HCT116 (cell line): Measurements from ENCODE around the gene BAIAP2. TPM values are rescaled to one million over a fixed set of nuclear protein-coding genes. Genes with fewer than 3 reads are reported as not detected.

Source experiments
- ATAC-seq: fragments of 200-7000 bp; cut with Tn5 transposase; 2 replicates; pipeline ENCODE4 v1.9.1; 2020; ENCODE audit warnings: mild to moderate bottlenecking, moderate library complexity
- BruUV-seq: library from RNA; stranded (reverse); fragments of 400-500 nt; replicated peaks from 2 replicates; lab custom pipeline; 2021; lab: Mats Ljungman, UMichigan
- CTCF ChIA-PET: fragments of 300-600 bp; sonication (Branson Sonifier 250); formaldehyde crosslinking; loops from one replicate; lab custom pipeline; 2021; ENCODE audit warnings: antibody characterized with exemption; lab: Charles Lee
- POLR2A ChIA-PET: fragments of 300-600, 350-600 bp; sonication (Branson Sonifier 250); formaldehyde crosslinking; loops from one replicate; lab custom pipeline; 2021; ENCODE audit warnings: antibody characterized with exemption; lab: Charles Lee
- RAD21 ChIA-PET, 2 experiments: fragments of 300-600 bp; sonication (Branson Sonifier 250); formaldehyde crosslinking; loops; one replicate each; lab custom pipeline; 2023; ENCODE audit warnings: low total read pairs in 2 of 2; ENCODE audit not compliant: uncharacterized antibody in 2 of 2, unreplicated experiment in 2 of 2, low non-redundant PET in 1 of 2; lab: Charles Lee
- DNase-seq: peaks from one replicate; pipeline ENCODE4 v3.0.0-alpha.2; 2010; ENCODE audit warnings: low read depth, low spot score
- H2AFZ ChIP-seq: fragments of 200-600 bp; shearing (Covaris generic), sonication (generic); 2 replicates; pipeline ENCODE4 v1.6.1; 2017; ENCODE audit warnings: low read depth, mixed run types, mixed read lengths, antibody characterized with exemption, low read length; ENCODE audit not compliant: poor library complexity, severe bottlenecking
- H3K27ac ChIP-seq: 2 replicates; pipeline ENCODE4 v1.5.1; 2012; ENCODE audit warnings: low read depth, low read length
- H3K27me3 ChIP-seq: fragments of 200-600 bp; sonication (generic); 2 replicates; pipeline ENCODE4 v1.6.1; 2016; ENCODE audit warnings: mixed run types, low read length, mixed read lengths; ENCODE audit not compliant: insufficient read depth
- H3K36me3 ChIP-seq, 2 experiments: fragments of 200-500 bp in 1 of 2; fragments of 200-600 bp in 1 of 2; sonication (Bioruptor generic) in 1 of 2; sonication (generic) in 1 of 2; 2 replicates each; pipeline versions ENCODE4 v1.5.1 to v1.6.1; 2014 to 2016; ENCODE audit warnings: low read length in 2 of 2, inconsistent platforms in 1 of 2, mixed read lengths in 1 of 2, mixed run types in 1 of 2; ENCODE audit not compliant: insufficient read depth in 2 of 2, control insufficient read depth in 1 of 2
- H3K4me1 ChIP-seq, 2 experiments: fragments of 200-600 bp in 1 of 2; sonication (generic) in 1 of 2; 2 replicates each; pipeline versions ENCODE4 v1.5.1 to v1.6.1; 2012 to 2017; ENCODE audit warnings: low read length in 2 of 2, inconsistent platforms in 1 of 2, mild to moderate bottlenecking in 1 of 2, mixed read lengths in 1 of 2, mixed run types in 1 of 2, moderate library complexity in 1 of 2; ENCODE audit not compliant: insufficient read depth in 2 of 2, control insufficient read depth in 1 of 2
- H3K4me2 ChIP-seq: fragments of 200-600 bp; sonication (generic); 2 replicates; pipeline ENCODE4 v1.6.1; 2017; ENCODE audit warnings: mixed run types, low read length, mixed read lengths
- H3K4me3 ChIP-seq, 2 experiments: fragments of 200-600 bp in 1 of 2; sonication (generic) in 1 of 2; replicated peaks in 1 of 2; 2 replicates each; pipeline ENCODE4 v1.5.1; 2011 to 2016; ENCODE audit warnings: low read length in 2 of 2, control low read depth in 1 of 2, low read depth in 1 of 2, mild to moderate bottlenecking in 1 of 2, mixed read lengths in 1 of 2, mixed run types in 1 of 2
- H3K79me2 ChIP-seq: fragments of 200-600 bp; sonication (generic); 2 replicates; pipeline ENCODE4 v1.6.1; 2017; ENCODE audit warnings: mild to moderate bottlenecking, mixed run types, low read length, moderate library complexity, mixed read lengths; ENCODE audit not compliant: insufficient read depth
- H3K9ac ChIP-seq: fragments of 200-600 bp; sonication (generic); 2 replicates; pipeline ENCODE4 v1.6.1; 2016; ENCODE audit warnings: low read length, mixed read lengths
- H3K9me2 ChIP-seq: fragments of 200-600 bp; sonication (generic), shearing (Covaris generic); 2 replicates; pipeline ENCODE4 v1.6.1; 2017; ENCODE audit warnings: mixed run types, mild to moderate bottlenecking, moderate library complexity; ENCODE audit not compliant: insufficient read depth
- H3K9me3 ChIP-seq, 2 experiments: fragments of 200-500 bp in 1 of 2; fragments of 200-600 bp in 1 of 2; sonication (Bioruptor generic) in 1 of 2; sonication (generic) in 1 of 2; 2 replicates each; pipeline ENCODE4 v1.6.1; 2014 to 2017; ENCODE audit warnings: low read length in 2 of 2, mixed read lengths in 2 of 2, inconsistent platforms in 1 of 2, low read depth in 1 of 2, mild to moderate bottlenecking in 1 of 2, mixed run types in 1 of 2, moderate library complexity in 1 of 2; ENCODE audit not compliant: control insufficient read depth in 1 of 2, insufficient read depth in 1 of 2
- H4K20me1 ChIP-seq: fragments of 200-600 bp; sonication (generic), shearing (Covaris generic); 2 replicates; pipeline ENCODE4 v1.6.1; 2017; ENCODE audit warnings: mixed run types, mild to moderate bottlenecking, moderate library complexity; ENCODE audit not compliant: insufficient read depth
- EZH2phosphoT487 ChIP-seq: fragments of 200-600 bp; IDR thresholded peaks from 2 replicates; pipeline ENCODE4 v1.6.1; 2018; ENCODE audit warnings: antibody characterized with exemption, borderline replicate concordance
- FOSL1 ChIP-seq: IDR thresholded peaks from 2 replicates; pipeline ENCODE4 v1.6.1; 2012; ENCODE audit warnings: low read depth
- POLR2AphosphoS5 ChIP-seq: IDR thresholded peaks from 2 replicates; pipeline ENCODE4 v1.6.1; 2011; ENCODE audit warnings: mild to moderate bottlenecking, low read depth, low read length, moderate library complexity
- SIN3A ChIP-seq: IDR thresholded peaks from 2 replicates; pipeline ENCODE4 v1.6.1; 2012; ENCODE audit warnings: low read depth
- SRF ChIP-seq: IDR thresholded peaks from 2 replicates; pipeline ENCODE4 v1.6.1; 2012; ENCODE audit warnings: low read depth
- TCF7L2 ChIP-seq: IDR thresholded peaks from 2 replicates; pipeline ENCODE4 v1.7.0; 2011; ENCODE audit warnings: borderline replicate concordance, inconsistent platforms; ENCODE audit not compliant: insufficient read depth, insufficient read length; ENCODE audit errors: extremely low read depth
- YY1 ChIP-seq: IDR thresholded peaks from 2 replicates; pipeline ENCODE4 v1.6.1; 2011; ENCODE audit warnings: low read length, low read depth, moderate library complexity, mild to moderate bottlenecking; ENCODE audit not compliant: insufficient replicate concordance; ENCODE audit errors: extremely low read depth
- ZFX ChIP-seq: fragments of 450-650 bp; IDR thresholded peaks from 2 replicates; pipeline ENCODE4 v1.6.1; 2017
- intact Hi-C: fragments of 100-400 bp; cut with micrococcal nuclease; formaldehyde crosslinking; loops from 2 replicates; pipeline ENCODE4 v1.10.0; 2022
- total RNA-seq: library from RNA; stranded (reverse); gene quantifications from one replicate; pipeline ENCODE4 v1.2.1, GENCODE V29; 2021; ENCODE audit not compliant: unreplicated experiment
- TF ChIP-seq, protein P1 (sequence below): IDR thresholded peaks from 2 replicates; pipeline ENCODE4 v1.6.1; 2011; ENCODE audit warnings: mild to moderate bottlenecking, low read length, moderate library complexity; ENCODE audit not compliant: insufficient replicate concordance; ENCODE audit errors: extremely low read depth
- TF ChIP-seq, protein P2 (sequence below): IDR thresholded peaks from 2 replicates; pipeline ENCODE4 v1.6.1; 2012; ENCODE audit warnings: low read depth

The BAIAP2 gene
- total RNA-seq, 1 experiment from 2014 or later: 105 TPM

GRCh38 chr17:81035521-81036196 lies 708 bp downstream of the BAIAP2 start:
- Histone ChIP-seq H3K4me1 (peaks cover 56 to 60% of the 10 kb centered on the region in 2 experiments), H3K27me3 (no peaks in the 10 kb centered on the region), H3K9me2 (no peaks in the 10 kb centered on the region), H4K20me1 (peaks cover 7% of the 10 kb centered on the region; the same call in 1 of the 2 replicates), H3K4me3 (peak overlapping the region; percentile 77 to 93), H3K9ac (peak overlapping the region; percentile 85), H2AFZ (no peak overlapping the region), H3K4me2 (peak overlapping the region; percentile 72), H3K79me2 (peaks cover 54% of the 10 kb centered on the region), H3K27ac (peak overlapping the region; percentile 81), H3K36me3 (peaks cover 8 to 27% of the 10 kb centered on the region in 2 experiments; a peak in 3 of 4 replicates), H3K9me3 (no peaks in the 10 kb centered on the region)
- BruUV-seq: no TSS peak
- CTCF ChIA-PET: interaction anchor here (2.4 kb wide), 1 partner anchor 12 kb away, joined by 10 read pairs; no protein-coding TSS in a partner anchor
- intact Hi-C loops: loop anchor here (2.0 kb wide), 1 partner anchor 65 kb away; no protein-coding TSS in a partner anchor
- ATAC-seq (peak; percentile 3), DNase-seq (no peak)
- TF ChIP-seq ZFX: peak; percentile 84; the same call in 1 of the 2 replicates
- no peak for TF ChIP-seq POLR2AphosphoS5
- POLR2A ChIA-PET: interaction anchor here (1.0 to 2.1 kb wide), 3 partner anchors 8 to 15 kb away, joined by 5 to 10 read pairs (median 5); no protein-coding TSS in a partner anchor
- RAD21 ChIA-PET: no interaction called here

GRCh38 chr17:81036197-81036941 lies 1.4 kb downstream of the BAIAP2 start:
- H3K4me3 ChIP-seq: peak overlapping the region; percentile 77 to 93
- H3K36me3 ChIP-seq: peaks cover 8 to 27% of the 10 kb centered on the region in 2 experiments; a peak in 3 of 4 replicates
- H3K9me3 ChIP-seq: no peaks in the 10 kb centered on the region
- H2AFZ ChIP-seq: no peak overlapping the region
- peaks cover 61% of the 10 kb centered on the region for H3K79me2 ChIP-seq
- ChIA-PET RAD21 (no interaction called here), POLR2A (interaction anchor here (1.2 to 1.3 kb wide), 2 partner anchors 14 to 59 kb away, joined by 5 read pairs; no protein-coding TSS in a partner anchor), CTCF (interaction anchor here (2.4 kb wide), 1 partner anchor 12 kb away, joined by 10 read pairs; no protein-coding TSS in a partner anchor)
- intact Hi-C loops: no loop called here
- TSS peak; percentile 69 for BruUV-seq
- no peaks in the 10 kb centered on the region for H3K27me3 ChIP-seq
- H3K9me2 ChIP-seq: no peaks in the 10 kb centered on the region
- H3K4me1 ChIP-seq: peaks cover 63 to 67% of the 10 kb centered on the region in 2 experiments
- ATAC-seq (no peak), DNase-seq (no peak)
- peak overlapping the region; percentile 72 for H3K4me2 ChIP-seq
- H3K27ac ChIP-seq: peak overlapping the region; percentile 81; the same call in 1 of the 2 replicates
- peak overlapping the region; percentile 85 for H3K9ac ChIP-seq
- H4K20me1 ChIP-seq: peaks cover 7% of the 10 kb centered on the region; the same call in 1 of the 2 replicates
- TF ChIP-seq EZH2phosphoT487 (no peak), TCF7L2 (no peak), FOSL1 (no peak), ZFX (no peak), SIN3A (no peak), SRF (no peak), YY1 (no peak)
- TF ChIP-seq, protein P1, sequence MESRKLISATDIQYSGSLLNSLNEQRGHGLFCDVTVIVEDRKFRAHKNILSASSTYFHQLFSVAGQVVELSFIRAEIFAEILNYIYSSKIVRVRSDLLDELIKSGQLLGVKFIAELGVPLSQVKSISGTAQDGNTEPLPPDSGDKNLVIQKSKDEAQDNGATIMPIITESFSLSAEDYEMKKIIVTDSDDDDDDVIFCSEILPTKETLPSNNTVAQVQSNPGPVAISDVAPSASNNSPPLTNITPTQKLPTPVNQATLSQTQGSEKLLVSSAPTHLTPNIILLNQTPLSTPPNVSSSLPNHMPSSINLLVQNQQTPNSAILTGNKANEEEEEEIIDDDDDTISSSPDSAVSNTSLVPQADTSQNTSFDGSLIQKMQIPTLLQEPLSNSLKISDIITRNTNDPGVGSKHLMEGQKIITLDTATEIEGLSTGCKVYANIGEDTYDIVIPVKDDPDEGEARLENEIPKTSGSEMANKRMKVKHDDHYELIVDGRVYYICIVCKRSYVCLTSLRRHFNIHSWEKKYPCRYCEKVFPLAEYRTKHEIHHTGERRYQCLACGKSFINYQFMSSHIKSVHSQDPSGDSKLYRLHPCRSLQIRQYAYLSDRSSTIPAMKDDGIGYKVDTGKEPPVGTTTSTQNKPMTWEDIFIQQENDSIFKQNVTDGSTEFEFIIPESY: no peak
- TF ChIP-seq, protein P2, sequence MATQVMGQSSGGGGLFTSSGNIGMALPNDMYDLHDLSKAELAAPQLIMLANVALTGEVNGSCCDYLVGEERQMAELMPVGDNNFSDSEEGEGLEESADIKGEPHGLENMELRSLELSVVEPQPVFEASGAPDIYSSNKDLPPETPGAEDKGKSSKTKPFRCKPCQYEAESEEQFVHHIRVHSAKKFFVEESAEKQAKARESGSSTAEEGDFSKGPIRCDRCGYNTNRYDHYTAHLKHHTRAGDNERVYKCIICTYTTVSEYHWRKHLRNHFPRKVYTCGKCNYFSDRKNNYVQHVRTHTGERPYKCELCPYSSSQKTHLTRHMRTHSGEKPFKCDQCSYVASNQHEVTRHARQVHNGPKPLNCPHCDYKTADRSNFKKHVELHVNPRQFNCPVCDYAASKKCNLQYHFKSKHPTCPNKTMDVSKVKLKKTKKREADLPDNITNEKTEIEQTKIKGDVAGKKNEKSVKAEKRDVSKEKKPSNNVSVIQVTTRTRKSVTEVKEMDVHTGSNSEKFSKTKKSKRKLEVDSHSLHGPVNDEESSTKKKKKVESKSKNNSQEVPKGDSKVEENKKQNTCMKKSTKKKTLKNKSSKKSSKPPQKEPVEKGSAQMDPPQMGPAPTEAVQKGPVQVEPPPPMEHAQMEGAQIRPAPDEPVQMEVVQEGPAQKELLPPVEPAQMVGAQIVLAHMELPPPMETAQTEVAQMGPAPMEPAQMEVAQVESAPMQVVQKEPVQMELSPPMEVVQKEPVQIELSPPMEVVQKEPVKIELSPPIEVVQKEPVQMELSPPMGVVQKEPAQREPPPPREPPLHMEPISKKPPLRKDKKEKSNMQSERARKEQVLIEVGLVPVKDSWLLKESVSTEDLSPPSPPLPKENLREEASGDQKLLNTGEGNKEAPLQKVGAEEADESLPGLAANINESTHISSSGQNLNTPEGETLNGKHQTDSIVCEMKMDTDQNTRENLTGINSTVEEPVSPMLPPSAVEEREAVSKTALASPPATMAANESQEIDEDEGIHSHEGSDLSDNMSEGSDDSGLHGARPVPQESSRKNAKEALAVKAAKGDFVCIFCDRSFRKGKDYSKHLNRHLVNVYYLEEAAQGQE: no peak
